Astrocyte (in vitro differentiated cells and primary cell): ENCODE results near the gene TRAK1. TPM values are rescaled to one million over a fixed set of nuclear protein-coding genes. Genes with fewer than 3 reads are reported as not detected.

Experiments
- DNase-seq: peaks from one replicate; pipeline ENCODE4 v3.0.0-alpha.2; 2010; ENCODE audit warnings: low read depth
- FAIRE-seq: peaks from 2 replicates; lab custom pipeline; 2011; peaks lifted over from hg19 to GRCh38; lab: Jason Lieb, UNC
- H2AFZ ChIP-seq: 2 replicates; pipeline ENCODE4 v1.6.0; 2012; ENCODE audit warnings: low read depth, low read length, inconsistent platforms
- H3K27ac ChIP-seq: 2 replicates; pipeline ENCODE4 v1.5.1; 2011; ENCODE audit warnings: low read depth, low read length, inconsistent platforms
- H3K27me3 ChIP-seq: 2 replicates; pipeline ENCODE4 v1.6.0; 2011; ENCODE audit warnings: low read length, inconsistent platforms; ENCODE audit not compliant: insufficient read depth
- H3K36me3 ChIP-seq: 2 replicates; pipeline ENCODE4 v1.5.1; 2011; ENCODE audit warnings: low read length, inconsistent platforms; ENCODE audit not compliant: insufficient read depth
- H3K4me1 ChIP-seq: 2 replicates; pipeline ENCODE4 v1.5.1; 2011; ENCODE audit warnings: low read length, inconsistent platforms; ENCODE audit not compliant: insufficient read depth
- H3K4me2 ChIP-seq: 2 replicates; pipeline ENCODE4 v1.6.0; 2012; ENCODE audit warnings: low read length, inconsistent platforms
- H3K4me3 ChIP-seq: 2 replicates; pipeline ENCODE4 v1.5.1; 2011; ENCODE audit warnings: low read depth, mild to moderate bottlenecking, low read length, inconsistent platforms; ENCODE audit not compliant: insufficient read depth
- H3K79me2 ChIP-seq: 2 replicates; pipeline ENCODE4 v1.6.0; 2012; ENCODE audit warnings: mild to moderate bottlenecking, low read length, inconsistent platforms; ENCODE audit not compliant: insufficient read depth
- H3K9ac ChIP-seq: 2 replicates; pipeline ENCODE4 v1.6.0; 2012; ENCODE audit warnings: mild to moderate bottlenecking, low read length, inconsistent platforms
- H3K9me3 ChIP-seq: 2 replicates; pipeline ENCODE4 v1.5.1; 2012; ENCODE audit warnings: low read depth, mild to moderate bottlenecking, low read length, inconsistent platforms; ENCODE audit not compliant: insufficient read depth
- H4K20me1 ChIP-seq: 2 replicates; pipeline ENCODE4 v1.6.0; 2012; ENCODE audit warnings: low read length, inconsistent platforms; ENCODE audit not compliant: insufficient read depth
- H3K27ac Mint-ChIP-seq: one replicate; pipeline ENCODE4 v1.8.0; 2021; ENCODE audit warnings: mild to moderate bottlenecking, mixed read lengths; ENCODE audit not compliant: unreplicated experiment
- H3K27me3 Mint-ChIP-seq: one replicate; pipeline ENCODE4 v1.8.0; 2021; ENCODE audit warnings: low read depth, mixed read lengths; ENCODE audit not compliant: unreplicated experiment
- H3K36me3 Mint-ChIP-seq: one replicate; pipeline ENCODE4 v1.8.0; 2021; ENCODE audit warnings: low read depth, mixed read lengths; ENCODE audit not compliant: unreplicated experiment
- H3K4me1 Mint-ChIP-seq: one replicate; pipeline ENCODE4 v1.8.0; 2021; ENCODE audit warnings: low read depth, mixed read lengths; ENCODE audit not compliant: unreplicated experiment
- H3K4me3 Mint-ChIP-seq: one replicate; pipeline ENCODE4 v1.8.0; 2021; ENCODE audit warnings: mild to moderate bottlenecking, moderate library complexity, mixed read lengths; ENCODE audit not compliant: unreplicated experiment
- H3K9me3 Mint-ChIP-seq: one replicate; pipeline ENCODE4 v1.8.0; 2021; ENCODE audit warnings: mild to moderate bottlenecking, mixed read lengths; ENCODE audit not compliant: unreplicated experiment
- CTCF ChIP-seq: IDR thresholded peaks from 2 replicates; pipeline ENCODE4 v1.5.1; 2011; ENCODE audit warnings: low read depth, mild to moderate bottlenecking, inconsistent platforms, low read length, moderate library complexity; ENCODE audit not compliant: insufficient read depth
- EZH2 ChIP-seq: IDR thresholded peaks from 2 replicates; pipeline ENCODE4 v1.6.1; 2012; ENCODE audit warnings: mild to moderate bottlenecking, low read length, inconsistent platforms; ENCODE audit not compliant: insufficient read depth
- total RNA-seq: library from RNA; stranded (reverse); gene quantifications from 2 replicates; pipeline ENCODE4 v1.2.1, GENCODE V29; 2021

Gene TRAK1
- total RNA-seq, 1 donor from 2014 or later = 56.2 TPM

- FAIRE-seq = no peak
- H3K9ac ChIP-seq = peak overlapping the region; percentile 73
- H3K4me2 ChIP-seq = peak overlapping the region; percentile 68
- Mint-ChIP-seq H3K4me3 (no peak overlapping the region), H3K9me3 (no peaks in the 10 kb centered on the region), H3K27ac (peak overlapping the region; percentile 89), H3K27me3 (no peaks in the 10 kb centered on the region), H3K36me3 (no peaks in the 10 kb centered on the region), H3K4me1 (peaks cover 49% of the 10 kb centered on the region)
- peaks cover 38% of the 10 kb centered on the region for H3K4me1 ChIP-seq
- H2AFZ ChIP-seq = no peak overlapping the region
- peaks cover 68% of the 10 kb centered on the region for H3K79me2 ChIP-seq
- peaks cover 3% of the 10 kb centered on the region for H4K20me1 ChIP-seq
- DNase-seq = peak; percentile 85
- peak overlapping the region; percentile 85 for H3K27ac ChIP-seq
- H3K4me3 ChIP-seq = no peak overlapping the region
- H3K27me3 ChIP-seq = no peaks in the 10 kb centered on the region
- no peaks in the 10 kb centered on the region for H3K9me3 ChIP-seq
- no peaks in the 10 kb centered on the region for H3K36me3 ChIP-seq
- TF ChIP-seq EZH2 (no peak), CTCF (no peak)
These were observed 24.5 kb upstream of the TRAK1 start for GRCh38 chr3:42066516-42067181.

- Histone ChIP-seq H4K20me1 (peaks cover 3% of the 10 kb centered on the region), H3K9me3 (no peaks in the 10 kb centered on the region), H3K79me2 (peaks cover 71% of the 10 kb centered on the region), H3K4me1 (peaks cover 38% of the 10 kb centered on the region), H2AFZ (no peak overlapping the region), H3K4me2 (peak overlapping the region; percentile 68), H3K27ac (peak overlapping the region; percentile 85), H3K27me3 (no peaks in the 10 kb centered on the region), H3K9ac (peak overlapping the region; percentile 73), H3K36me3 (no peaks in the 10 kb centered on the region), H3K4me3 (no peak overlapping the region)
- Mint-ChIP-seq H3K27ac (peak overlapping the region; percentile 89), H3K4me1 (peaks cover 48% of the 10 kb centered on the region), H3K36me3 (no peaks in the 10 kb centered on the region), H3K27me3 (no peaks in the 10 kb centered on the region), H3K4me3 (no peak overlapping the region), H3K9me3 (no peaks in the 10 kb centered on the region)
- FAIRE-seq = no peak
- TF ChIP-seq CTCF (no peak), EZH2 (no peak)
- DNase-seq = peak; percentile 46
These were observed 23.8 kb upstream of the TRAK1 start for GRCh38 chr3:42067326-42067725.
